HG02885 (cell line): ENCODE data around the gene MCUB.
A peak's percentile ranks its signal among the peaks of the same experiment; 100 is the strongest.
"Not testable (repeated sequence)": the region's sequence is repeated elsewhere in the genome, so short reads cannot be mapped to it uniquely, and the experiment has no call there.

Source experiments
- ATAC-seq: cut with Tn5 transposase; IDR thresholded peaks from one replicate; pipeline ENCODE4 v1.9.1; 2021; ENCODE audit warnings: mild to moderate bottlenecking; ENCODE audit not compliant: unreplicated experiment, poor library complexity

Gene MCUB

DNA sequence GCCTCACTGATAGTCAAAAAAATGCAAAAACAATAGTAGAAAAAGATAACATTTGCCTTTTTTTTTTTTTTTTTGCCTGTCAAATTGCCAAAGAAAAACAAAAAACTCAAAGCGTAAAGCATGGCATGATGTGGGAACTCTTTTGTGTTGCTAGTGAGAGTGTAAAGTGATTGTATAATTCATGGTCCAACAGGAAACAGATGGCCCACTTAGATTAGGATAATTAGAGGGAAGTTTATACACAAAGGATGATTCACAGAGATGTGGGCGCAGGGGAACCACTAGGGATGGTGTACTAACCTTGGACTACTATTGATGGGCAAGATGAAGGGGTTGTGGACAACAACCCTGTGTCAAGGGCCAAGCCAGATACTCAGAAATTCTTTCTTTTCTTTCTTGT, 16.4 kb downstream of the MCUB start:
- ATAC-seq = no peak

DNA sequence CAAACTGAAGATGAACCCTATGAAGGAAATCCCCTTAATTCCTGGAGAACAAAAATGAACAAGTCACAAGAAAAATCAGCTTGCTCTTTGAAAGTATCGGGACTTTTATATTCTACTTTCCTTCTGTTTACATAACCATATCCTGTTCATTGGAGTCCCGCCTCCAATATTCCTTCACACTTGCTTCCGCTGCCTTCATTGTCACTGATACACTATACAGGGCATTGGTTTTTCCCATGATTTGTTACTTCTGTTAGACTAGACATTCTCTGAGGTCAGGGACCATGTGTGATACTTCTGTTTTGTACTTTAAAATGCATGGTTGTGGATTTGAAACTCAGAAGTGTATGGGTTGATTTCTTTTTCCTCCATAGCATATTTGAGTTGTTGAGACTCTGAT, 18.8 kb downstream of the MCUB start:
- ATAC-seq = no peak

DNA sequence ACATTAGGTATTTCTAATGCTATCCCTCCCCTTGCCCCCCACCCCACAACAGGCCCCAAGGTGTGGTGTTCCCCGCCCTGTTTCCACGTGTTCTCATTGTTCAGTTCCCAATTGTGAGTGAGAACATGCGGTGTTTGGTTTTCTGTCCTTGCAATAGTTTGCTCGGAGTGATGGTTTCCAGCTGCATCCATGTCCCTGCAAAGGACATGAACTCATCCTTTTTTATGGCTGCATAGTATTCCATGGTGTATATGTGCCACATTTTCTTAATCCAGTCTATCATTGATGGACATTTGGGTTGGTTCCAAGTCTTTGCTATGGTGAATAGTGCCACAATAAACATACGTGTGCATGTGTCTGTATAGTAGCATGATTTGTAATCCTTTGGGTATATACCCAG, 20.0 kb downstream of the MCUB start:
- not testable (repeated sequence) for ATAC-seq

DNA sequence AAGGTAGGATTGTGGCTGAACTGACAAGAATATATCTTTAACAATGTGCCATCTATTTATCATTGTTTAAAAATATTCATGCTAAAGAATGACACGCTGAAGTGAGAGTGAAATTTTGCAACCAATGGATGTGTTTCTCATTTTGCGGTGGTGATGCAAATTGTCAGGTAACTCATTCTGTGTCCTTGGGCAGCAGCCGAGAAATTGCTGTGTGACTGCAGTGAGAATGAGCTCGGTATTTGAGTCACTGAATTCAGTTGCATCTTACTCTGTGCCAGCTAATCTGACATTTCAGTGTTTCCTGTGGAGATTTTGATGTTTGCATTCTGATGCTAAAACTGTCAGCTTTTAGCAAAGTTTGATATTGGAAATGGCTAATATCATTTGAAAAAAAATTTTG, 28.1 kb downstream of the MCUB start:
- ATAC-seq = peak; percentile 100

DNA sequence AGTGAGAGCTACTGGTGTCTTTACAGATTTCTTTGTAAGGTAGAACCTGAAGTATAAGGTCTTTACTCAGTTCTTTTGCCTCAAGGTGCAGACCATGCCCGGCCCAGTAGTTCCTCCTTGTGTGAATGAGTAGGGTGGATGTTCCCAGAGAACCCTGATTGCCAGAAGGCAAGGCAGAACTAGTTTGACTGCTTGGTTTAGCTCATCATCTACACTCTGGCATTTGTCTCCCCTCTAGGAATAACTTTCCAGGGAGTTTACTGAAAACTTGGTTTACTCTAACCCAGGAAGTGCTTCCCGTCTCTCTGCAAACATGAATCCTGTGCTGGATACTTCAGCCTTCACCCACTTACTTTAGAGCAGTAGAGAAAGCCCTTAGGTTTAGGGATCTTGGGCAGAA, 29.1 kb downstream of the MCUB start:
- no peak for ATAC-seq

DNA sequence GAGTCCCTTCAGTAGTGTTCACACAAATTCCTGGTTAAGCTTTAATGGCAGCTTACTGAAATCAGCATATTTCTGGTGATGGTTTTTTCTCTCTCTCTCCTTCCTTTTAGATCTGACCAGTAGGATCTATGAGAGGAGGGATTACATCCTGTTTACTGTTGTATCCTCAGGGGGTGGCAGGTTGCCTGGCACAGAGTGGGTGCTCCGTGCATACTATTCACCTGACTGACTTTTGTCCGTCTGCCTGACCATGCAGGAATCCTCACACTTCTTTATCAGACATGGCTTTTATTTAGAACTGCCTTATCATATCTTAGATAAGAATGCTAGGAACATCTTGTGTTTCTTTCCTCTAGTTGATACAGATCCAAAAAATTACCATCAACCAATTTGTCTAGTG, 29.6 kb downstream of the MCUB start:
- no peak for ATAC-seq

DNA sequence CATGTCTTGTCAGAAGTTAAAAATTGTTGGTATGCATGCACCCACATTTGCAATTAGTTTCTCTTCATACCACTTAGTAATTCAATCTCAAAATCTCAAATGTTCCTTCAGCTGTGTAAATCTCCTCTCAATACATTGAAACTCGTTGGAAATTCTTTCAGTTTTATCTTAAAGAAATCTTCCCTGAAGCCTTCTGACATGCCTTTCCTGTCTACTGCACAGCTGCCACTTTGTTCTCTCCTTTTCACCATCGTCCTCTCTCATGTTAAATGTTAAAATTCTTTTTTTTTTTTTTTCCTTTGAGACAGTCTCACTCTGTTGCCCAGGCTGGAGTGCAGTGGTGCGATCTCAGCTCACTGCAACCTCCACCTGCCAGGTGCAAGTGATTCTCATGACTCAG, 30.9 kb downstream of the MCUB start:
- ATAC-seq = no peak

DNA sequence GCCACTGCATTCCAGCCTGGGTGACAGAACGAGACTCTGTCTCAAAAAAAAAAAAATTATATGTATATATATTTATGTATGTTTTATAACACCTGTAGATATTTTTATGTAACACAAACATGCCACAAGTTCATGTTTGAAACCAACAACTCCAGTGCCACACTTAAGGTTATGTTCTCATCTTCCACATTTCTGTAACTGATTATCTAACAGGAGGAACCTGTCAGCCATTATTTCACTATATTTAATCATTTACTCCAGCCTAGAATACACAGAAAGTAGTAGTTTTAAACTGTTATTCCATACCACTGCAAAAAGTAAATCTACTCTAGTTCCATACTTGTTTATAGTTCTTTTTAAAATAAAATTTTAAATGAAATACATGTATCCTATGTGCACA, 32.3 kb downstream of the MCUB start:
- no peak for ATAC-seq

DNA sequence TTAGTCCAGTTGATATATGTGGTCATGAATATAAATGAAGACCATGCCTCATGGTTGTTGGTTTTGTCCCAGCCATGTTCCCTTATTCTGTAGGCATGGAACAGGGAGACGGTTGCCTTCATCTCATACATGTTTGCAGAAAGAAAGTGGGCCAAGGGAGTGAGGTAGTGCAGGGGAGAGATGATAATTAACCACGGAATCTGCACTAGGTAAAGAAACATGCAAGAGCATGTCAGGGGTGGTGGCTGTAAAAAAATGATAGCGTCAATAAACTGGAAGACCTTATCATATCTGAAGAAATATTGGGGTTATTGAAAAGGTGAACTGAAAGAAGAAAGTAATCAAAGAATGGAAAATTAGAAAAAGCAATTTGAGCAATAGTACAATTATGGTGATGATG, 35.1 kb downstream of the MCUB start:
- ATAC-seq = not testable (repeated sequence)

DNA sequence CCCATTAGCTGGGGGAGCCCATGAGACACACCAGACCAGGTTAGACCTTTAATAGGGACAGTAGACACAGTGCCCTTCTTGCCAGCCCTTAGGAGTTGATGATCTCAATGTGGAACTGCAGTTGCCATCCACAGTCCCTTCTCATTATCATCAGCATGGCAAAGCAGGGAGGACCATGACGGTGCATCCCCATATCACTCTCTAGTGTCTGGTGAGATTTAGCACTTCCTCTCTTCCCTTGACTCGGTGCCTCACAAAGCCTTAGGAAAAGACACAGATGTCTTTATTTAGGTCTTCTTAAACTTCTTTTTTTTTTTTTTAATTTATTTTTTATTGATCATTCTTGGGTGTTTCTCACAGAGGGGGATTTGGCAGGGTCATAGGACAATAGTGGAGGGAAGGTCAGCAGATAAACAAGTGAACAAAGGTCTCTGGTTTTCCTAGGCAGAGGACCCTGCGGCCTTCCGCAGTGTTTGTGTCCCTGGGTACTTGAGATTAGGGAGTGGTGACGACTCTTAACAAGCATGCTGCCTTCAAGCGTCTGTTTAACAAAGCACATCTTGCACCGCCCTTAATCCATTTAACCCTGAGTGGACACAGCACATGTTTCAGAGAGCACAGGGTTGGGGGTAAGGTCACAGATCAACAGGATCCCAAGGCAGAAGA, 36.5 kb downstream of the MCUB start:
- ATAC-seq = not testable (repeated sequence)

DNA sequence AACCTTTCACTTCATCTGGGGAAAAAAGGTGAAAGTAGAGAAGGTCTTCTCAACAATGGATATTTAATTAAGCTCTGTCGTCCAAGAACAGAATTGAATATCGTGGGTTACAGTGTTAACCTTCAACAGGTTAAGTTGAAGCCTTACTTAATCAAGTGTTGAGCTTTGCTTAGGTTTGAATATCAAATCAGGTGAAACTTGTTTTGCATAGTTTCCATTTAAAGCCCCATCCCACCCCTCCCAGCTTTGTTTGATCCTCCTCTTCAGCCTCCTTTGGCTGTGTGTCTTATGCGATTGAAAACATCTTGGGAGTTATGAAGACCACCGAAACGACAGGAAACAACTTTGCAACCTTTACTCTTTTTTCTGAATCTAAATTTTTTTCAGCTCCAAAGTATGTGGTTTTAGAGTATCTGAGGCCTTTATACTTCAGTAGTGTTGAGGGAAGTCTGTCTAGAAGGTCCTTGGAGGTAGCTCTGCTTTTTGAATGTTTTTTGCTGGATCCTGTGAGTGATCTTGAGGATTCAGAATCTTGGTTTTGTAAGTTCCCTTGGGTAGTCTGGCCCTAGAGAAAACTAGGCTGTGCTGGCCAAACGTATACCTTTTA, 39.1 kb downstream of the MCUB start:
- ATAC-seq = no peak

DNA sequence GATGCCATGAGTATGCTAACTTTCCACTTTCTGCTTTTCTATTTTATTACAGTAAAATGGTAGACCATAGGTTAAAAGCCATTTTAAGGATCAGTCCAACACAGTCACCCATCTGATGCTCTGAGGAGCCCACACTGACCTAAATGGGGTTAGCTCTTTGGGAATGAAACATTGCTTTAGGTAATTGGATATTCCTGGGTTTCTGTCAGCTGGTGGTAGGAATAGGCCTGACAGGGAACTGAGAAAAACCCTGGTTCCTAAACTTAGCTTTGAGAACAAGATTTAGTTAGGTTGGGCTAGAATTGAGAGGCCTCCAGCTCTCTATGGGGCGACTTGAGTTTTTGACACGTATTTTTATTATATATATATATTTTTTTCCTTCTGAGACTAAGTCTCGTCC, 40.4 kb downstream of the MCUB start:
- ATAC-seq = no peak

DNA sequence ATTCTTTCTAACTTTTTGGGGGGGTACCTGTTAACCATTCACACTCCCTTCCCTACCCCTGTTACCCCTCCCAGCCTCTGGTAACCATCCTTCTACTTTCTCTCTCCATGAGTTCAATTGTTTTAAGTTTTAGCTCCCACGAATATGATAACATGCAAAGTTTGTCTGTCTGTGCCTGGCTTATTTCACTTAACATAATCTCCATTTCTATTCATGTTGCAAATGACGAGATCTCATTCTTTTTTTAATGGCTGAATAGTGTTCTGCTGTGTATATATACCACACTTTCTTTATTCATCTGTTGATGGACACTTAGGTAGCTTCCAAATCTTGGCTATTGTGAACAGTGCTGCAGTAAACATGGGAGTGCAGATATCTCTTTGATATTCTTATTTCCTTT, 41.3 kb downstream of the MCUB start:
- ATAC-seq = no peak

DNA sequence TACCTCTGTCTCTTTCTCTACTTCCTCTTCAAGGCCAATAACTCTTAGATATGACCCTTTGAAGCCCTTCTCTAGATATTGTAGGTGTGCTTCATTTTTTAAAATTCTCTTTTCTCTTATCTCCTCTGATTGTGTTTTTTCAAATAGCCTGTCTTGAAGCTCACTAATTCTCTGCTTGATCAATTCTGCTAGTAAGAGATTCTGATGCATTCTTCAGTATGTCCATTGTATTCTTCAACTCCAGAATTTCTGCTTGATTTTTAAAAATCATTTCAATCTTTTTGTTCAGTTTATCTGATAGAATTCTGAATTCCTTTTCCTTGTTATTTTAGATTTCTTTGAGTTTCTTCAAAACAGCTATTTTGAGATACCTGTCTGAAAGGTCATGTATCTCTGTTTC, 47.9 kb downstream of the MCUB start:
- ATAC-seq = no peak

DNA sequence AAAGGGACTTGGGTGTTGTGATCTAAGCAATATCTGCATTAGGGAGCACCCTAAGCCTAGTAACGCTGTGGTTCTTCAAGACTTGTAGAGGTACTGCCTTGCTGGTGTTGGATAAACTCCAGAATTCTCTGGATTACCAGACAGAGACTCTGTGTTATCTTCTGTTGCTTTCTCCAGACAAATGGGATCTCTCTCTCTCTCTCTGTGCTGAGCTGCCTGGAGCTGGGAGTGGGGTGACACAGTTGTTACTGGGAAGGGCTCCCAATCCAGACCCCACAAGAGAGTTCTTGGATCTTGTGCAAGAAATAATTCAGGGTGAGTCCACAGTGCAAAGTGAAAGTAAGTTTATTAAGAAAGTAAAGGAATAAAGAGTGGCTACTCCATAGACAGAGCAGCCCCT, 48.8 kb downstream of the MCUB start:
- ATAC-seq = no peak

DNA sequence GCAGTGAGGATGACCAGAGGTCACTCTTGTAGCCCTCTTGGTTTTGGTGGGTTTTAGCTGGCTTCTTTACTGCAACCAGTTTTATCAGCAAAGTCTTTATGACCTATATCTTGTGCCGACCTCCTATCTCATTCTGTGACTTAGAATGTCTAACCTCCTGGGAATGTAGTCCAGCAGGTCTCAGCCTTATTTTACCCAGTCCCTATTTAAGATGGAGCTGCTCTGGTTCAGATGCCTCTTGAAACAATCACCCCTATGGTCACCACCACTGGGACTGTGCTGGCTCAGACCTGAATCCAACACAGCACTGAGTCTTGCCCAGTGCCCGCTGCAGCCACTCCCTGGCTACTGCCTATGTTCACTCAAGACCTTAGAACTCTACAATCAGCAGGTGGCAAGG, 49.4 kb downstream of the MCUB start:
- ATAC-seq = no peak

DNA sequence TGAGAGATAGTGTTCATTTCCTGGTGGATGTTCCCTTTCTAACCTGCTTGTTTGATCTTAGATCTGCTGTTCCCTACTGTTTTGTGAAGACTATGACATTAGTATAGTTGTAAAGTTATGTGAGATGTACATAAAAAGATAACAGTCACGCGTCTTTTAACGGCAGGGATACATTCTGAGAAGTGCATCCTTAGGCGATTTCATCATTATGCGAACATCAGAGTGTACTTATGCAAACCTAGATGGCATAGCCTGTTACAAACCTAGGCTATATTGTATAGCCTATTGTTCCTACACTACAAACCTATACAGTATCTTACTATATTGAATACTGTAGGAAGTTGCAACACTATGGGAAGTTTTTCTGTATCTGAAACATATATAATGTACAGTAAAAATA, 50.4 kb downstream of the MCUB start:
- no peak for ATAC-seq

DNA sequence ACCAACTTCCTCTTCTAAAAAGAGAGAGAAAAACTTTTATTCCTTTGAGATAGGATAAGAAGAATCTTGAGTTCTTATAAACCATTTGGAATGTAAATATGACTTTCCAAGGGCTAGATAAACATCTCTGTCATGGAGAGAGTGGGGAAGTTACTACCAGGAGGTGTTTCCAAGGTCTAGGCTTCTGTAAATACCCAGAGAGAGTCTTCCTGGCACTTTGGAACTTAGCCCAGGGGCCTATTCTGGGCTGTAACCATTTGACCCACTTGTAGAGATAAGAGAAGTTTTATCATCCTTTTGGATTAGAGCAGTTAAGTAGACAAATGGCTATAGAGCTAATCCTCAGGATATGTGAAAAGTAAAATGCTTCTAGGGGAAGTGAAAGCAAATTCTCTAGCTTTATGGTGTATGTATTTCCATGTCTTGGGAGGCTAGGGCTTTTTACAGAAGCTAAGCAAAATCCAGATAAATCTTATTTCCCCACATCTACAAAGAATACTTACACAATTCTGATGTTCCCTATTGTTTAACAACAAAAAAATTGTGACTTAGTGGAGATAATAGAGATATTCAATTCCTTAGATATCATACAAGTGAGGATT, 51.1 kb downstream of the MCUB start:
- ATAC-seq = no peak

DNA sequence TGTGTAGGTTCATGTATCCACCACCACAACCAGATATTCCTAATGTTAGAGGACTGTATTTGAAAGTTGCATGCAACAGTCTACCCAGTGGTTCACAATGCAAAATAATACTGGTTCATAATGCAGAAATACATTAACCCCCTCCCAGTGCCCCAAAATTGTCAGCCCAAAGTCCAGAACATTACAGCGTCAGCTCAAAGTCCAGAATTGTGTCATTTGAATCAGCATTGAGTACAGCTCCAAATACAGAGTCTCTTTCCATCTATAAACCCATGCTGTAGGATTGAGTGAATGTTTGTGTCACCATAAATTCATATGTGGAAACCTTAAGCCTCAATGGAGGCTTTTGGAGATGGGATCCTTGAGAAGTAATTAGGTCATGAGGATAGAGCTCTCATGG, 54.0 kb downstream of the MCUB start:
- ATAC-seq = no peak

DNA sequence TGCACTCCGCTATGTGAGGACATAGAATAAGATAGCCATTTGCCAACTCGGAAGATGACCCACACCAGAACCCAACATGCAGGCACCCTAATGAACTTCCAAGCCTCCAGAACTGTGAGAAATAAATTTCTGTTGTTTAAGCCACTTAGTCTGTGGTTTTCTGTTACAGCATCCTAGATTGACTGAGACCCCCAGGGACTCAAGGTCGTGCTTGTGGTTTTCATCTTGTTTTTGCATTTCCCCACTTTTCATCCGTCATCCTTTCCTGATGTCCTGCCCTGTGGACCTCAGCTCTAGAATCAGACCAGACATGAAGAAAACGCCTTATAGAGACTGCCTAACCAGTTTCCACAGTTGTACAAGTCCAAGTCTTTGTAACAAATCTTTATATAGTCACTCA, 54.4 kb downstream of the MCUB start:
- ATAC-seq = no peak

DNA sequence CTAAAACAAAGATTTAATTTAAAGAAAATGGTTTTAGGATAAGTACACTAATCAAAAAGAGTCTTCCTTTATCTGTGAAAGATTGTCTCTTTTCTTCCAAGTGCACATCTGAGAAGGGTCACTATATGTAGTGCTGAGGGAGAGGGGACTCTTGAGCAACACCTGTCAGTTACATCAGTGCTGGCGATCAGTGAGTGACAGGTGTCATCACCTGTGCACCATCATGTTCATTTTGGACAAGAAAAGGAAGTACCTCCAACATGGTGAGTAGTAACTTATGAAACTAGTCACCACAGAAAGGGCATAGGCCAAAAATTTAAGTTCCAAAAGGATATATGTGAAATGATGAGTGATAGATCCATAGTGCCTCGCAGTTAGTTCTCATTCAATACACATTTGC, 55.7 kb downstream of the MCUB start:
- no peak for ATAC-seq

DNA sequence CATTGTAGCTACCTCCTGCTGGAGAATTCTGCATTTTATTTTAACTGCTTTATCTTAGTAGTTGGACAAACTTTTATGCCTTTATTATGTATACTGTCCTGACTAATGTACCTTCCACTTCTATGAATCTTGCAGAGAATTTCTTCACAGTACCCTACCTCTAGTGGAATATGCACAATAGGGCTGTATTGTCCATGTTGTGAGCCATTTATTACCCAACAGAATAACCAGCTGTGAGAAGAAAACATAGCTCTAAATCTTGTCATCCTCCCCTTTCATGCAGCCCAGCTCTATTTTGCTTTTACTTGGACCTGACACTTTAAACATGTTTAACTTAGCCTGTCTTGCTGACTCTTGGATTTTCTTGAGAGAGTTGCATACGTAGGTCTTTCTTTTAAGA, 56.2 kb downstream of the MCUB start:
- ATAC-seq = no peak
